H9 (cell line): ENCODE data around the gene MARCHF3. TPM values are rescaled to one million over a fixed set of nuclear protein-coding genes. Genes with fewer than 3 reads are reported as not detected.

Experiments used
- DNase-seq: peaks from one replicate; pipeline ENCODE4 v3.0.0-alpha.2; 2017
- H2AFZ ChIP-seq: one replicate; pipeline ENCODE4 v1.6.1; 2013; ENCODE audit warnings: mild to moderate bottlenecking, low read length, control low read depth, moderate library complexity
- H2AK5ac ChIP-seq: 2 replicates; pipeline ENCODE4 v1.6.1; 2013; ENCODE audit warnings: low read length, control low read depth, mixed read lengths; ENCODE audit not compliant: insufficient read length
- H2BK120ac ChIP-seq: one replicate; pipeline ENCODE4 v1.6.1; 2013; ENCODE audit warnings: low read depth, mild to moderate bottlenecking, low read length, control low read depth, inconsistent platforms; ENCODE audit not compliant: poor library complexity, severe bottlenecking
- H2BK12ac ChIP-seq: 2 replicates; pipeline ENCODE4 v1.6.1; 2013; ENCODE audit warnings: low read length, control low read depth, mixed read lengths, low read depth; ENCODE audit not compliant: insufficient read length
- H2BK15ac ChIP-seq: 2 replicates; pipeline ENCODE4 v1.6.1; 2013; ENCODE audit warnings: low read depth, low read length, control low read depth
- H2BK20ac ChIP-seq: one replicate; pipeline ENCODE4 v1.6.1; 2013; ENCODE audit warnings: low read depth, mild to moderate bottlenecking, low read length, control low read depth, inconsistent platforms; ENCODE audit not compliant: poor library complexity, severe bottlenecking
- H2BK5ac ChIP-seq: 2 replicates; pipeline ENCODE4 v1.6.1; 2013; ENCODE audit warnings: low read length, control low read depth, mixed read lengths; ENCODE audit not compliant: insufficient read length
- H3K14ac ChIP-seq: 2 replicates; pipeline ENCODE4 v1.6.1; 2013; ENCODE audit warnings: low read length, control low read depth; ENCODE audit not compliant: insufficient read depth
- H3K18ac ChIP-seq: 2 replicates; pipeline ENCODE4 v1.6.1; 2013; ENCODE audit warnings: low read depth, mild to moderate bottlenecking, mixed read lengths, low read length, control low read depth; ENCODE audit not compliant: insufficient read length
- H3K23ac ChIP-seq: 2 replicates; pipeline ENCODE4 v1.6.1; 2013; ENCODE audit warnings: low read length, control low read depth, mixed read lengths, low read depth; ENCODE audit not compliant: insufficient read length
- H3K23me2 ChIP-seq: 2 replicates; pipeline ENCODE4 v1.6.1; 2013; ENCODE audit warnings: low read depth, mild to moderate bottlenecking, mixed read lengths, low read length, control low read depth; ENCODE audit not compliant: insufficient read length, poor library complexity, severe bottlenecking
- H3K27ac ChIP-seq: 2 replicates; pipeline ENCODE4 v1.5.1; 2013; ENCODE audit warnings: low read length, control low read depth, mixed read lengths, low read depth; ENCODE audit not compliant: insufficient read length
- H3K27me3 ChIP-seq: 2 replicates; pipeline ENCODE4 v1.6.1; 2013; ENCODE audit warnings: low read length, control low read depth, inconsistent platforms; ENCODE audit not compliant: insufficient read depth
- H3K4ac ChIP-seq: 2 replicates; pipeline ENCODE4 v1.6.1; 2013; ENCODE audit warnings: low read depth, mild to moderate bottlenecking, control low read depth, inconsistent platforms, low read length, moderate library complexity
- H3K4me1 ChIP-seq: 2 replicates; pipeline ENCODE4 v1.6.1; 2013; ENCODE audit warnings: low read length, control low read depth, inconsistent platforms; ENCODE audit not compliant: insufficient read depth
- H3K4me2 ChIP-seq: 2 replicates; pipeline ENCODE4 v1.6.1; 2013; ENCODE audit warnings: low read length, control low read depth, mixed read lengths; ENCODE audit not compliant: insufficient read length, insufficient read depth
- H3K56ac ChIP-seq: 2 replicates; pipeline ENCODE4 v1.6.1; 2013; ENCODE audit warnings: low read depth, mild to moderate bottlenecking, mixed read lengths, low read length, control low read depth; ENCODE audit not compliant: insufficient read length
- H3K79me1 ChIP-seq: 2 replicates; pipeline ENCODE4 v1.6.1; 2013; ENCODE audit warnings: low read depth, mild to moderate bottlenecking, moderate library complexity, low read length, control low read depth, inconsistent platforms; ENCODE audit not compliant: insufficient read depth, poor library complexity, severe bottlenecking
- H3K79me2 ChIP-seq: 2 replicates; pipeline ENCODE4 v1.6.1; 2013; ENCODE audit warnings: low read length, control low read depth, inconsistent platforms; ENCODE audit not compliant: insufficient read depth
- H3K9ac ChIP-seq: 2 replicates; pipeline ENCODE4 v1.6.1; 2013; ENCODE audit warnings: low read length, control low read depth, mixed read lengths; ENCODE audit not compliant: insufficient read length; ENCODE audit errors: extremely low read depth
- H3K9me3 ChIP-seq: one replicate; pipeline ENCODE4 v1.6.1; 2013; ENCODE audit warnings: low read depth, low read length, inconsistent platforms; ENCODE audit not compliant: control insufficient read depth
- H3T11ph ChIP-seq: one replicate; pipeline ENCODE4 v1.6.1; 2013; ENCODE audit warnings: mild to moderate bottlenecking, low read length, control low read depth, inconsistent platforms
- H4K20me1 ChIP-seq: one replicate; pipeline ENCODE4 v1.6.1; 2013; ENCODE audit not compliant: control insufficient read depth, insufficient read length, insufficient read depth
- H4K5ac ChIP-seq: 2 replicates; pipeline ENCODE4 v1.6.1; 2013; ENCODE audit warnings: low read depth, mild to moderate bottlenecking, mixed read lengths, low read length, control low read depth; ENCODE audit not compliant: insufficient read length
- H4K8ac ChIP-seq: replicated peaks from 2 replicates; pipeline ENCODE4 v1.6.1; 2013; ENCODE audit warnings: low read length, control low read depth, mixed read lengths, low read depth; ENCODE audit not compliant: insufficient read length
- H4K91ac ChIP-seq: 2 replicates; pipeline ENCODE4 v1.6.1; 2013; ENCODE audit warnings: low read depth, mild to moderate bottlenecking, moderate library complexity, mixed read lengths, low read length, control low read depth; ENCODE audit not compliant: insufficient read length
- H3K27ac Mint-ChIP-seq, 3 experiments: 2 replicates in 2 of 3; 3 replicates in 1 of 3; pipeline ENCODE4 v1.8.0; 2020 to 2021; ENCODE audit warnings: mixed read lengths in 3 of 3, mild to moderate bottlenecking in 1 of 3, moderate library complexity in 1 of 3
- H3K27me3 Mint-ChIP-seq: 2 replicates; pipeline ENCODE4 v1.8.0; 2021; ENCODE audit warnings: low read depth, mild to moderate bottlenecking, moderate library complexity, mixed read lengths
- H3K36me3 Mint-ChIP-seq, 3 experiments: 2 replicates in 2 of 3; 3 replicates in 1 of 3; pipeline ENCODE4 v1.8.0; 2020 to 2021; ENCODE audit warnings: low read depth in 3 of 3, mixed read lengths in 3 of 3; ENCODE audit not compliant: insufficient read depth in 1 of 3
- H3K4me1 Mint-ChIP-seq, 2 experiments: 2 replicates each; pipeline ENCODE4 v1.8.0; 2020; ENCODE audit warnings: mixed read lengths in 2 of 2
- H3K4me3 Mint-ChIP-seq, 2 experiments: 2 replicates in 1 of 2; 3 replicates in 1 of 2; pipeline ENCODE4 v1.8.0; 2020 to 2021; ENCODE audit warnings: mild to moderate bottlenecking in 2 of 2, mixed read lengths in 2 of 2, moderate library complexity in 1 of 2
- H3K9me3 Mint-ChIP-seq, 2 experiments: 2 replicates in 1 of 2; 3 replicates in 1 of 2; pipeline ENCODE4 v1.8.0; 2020; ENCODE audit warnings: mild to moderate bottlenecking in 2 of 2, mixed read lengths in 2 of 2, moderate library complexity in 1 of 2
- CTCF ChIP-seq: fragments of 200-600 bp; sonication (generic); conservative IDR thresholded peaks from 3 replicates; pipeline ENCODE4 v1.8.0; 2021; ENCODE audit warnings: antibody characterized with exemption, mild to moderate bottlenecking
- WGBS: extraction: QIAGEN DNeasy Blood & Tissue Kit; methylation state at CpG from one replicate; pipeline ENCODE4 v1.1.7; 2013; ENCODE audit warnings: missing lambda C conversion rate, low lambda C conversion rate, mixed read lengths; ENCODE audit not compliant: insufficient read length; ENCODE audit errors: extremely low coverage; 5-methylcytosine and 5-hydroxymethylcytosine counted together
- total RNA-seq: library from RNA; stranded (reverse); gene quantifications from 2 replicates; pipeline ENCODE4 v1.2.1, GENCODE V29; 2021

The MARCHF3 gene
- total RNA-seq, 1 experiment from 2014 or later = 17.7 TPM

- Histone ChIP-seq H4K5ac (no peak overlapping the region), H3K27ac (no peak overlapping the region), H3K23me2 (no peaks in the 10 kb centered on the region), H3K18ac (no peak overlapping the region), H3K56ac (no peak overlapping the region), H3K9ac (no peak overlapping the region), H2BK12ac (no peak overlapping the region), H2BK5ac (no peak overlapping the region), H4K91ac (no peak overlapping the region), H3K79me2 (no peaks in the 10 kb centered on the region), H3K14ac (no peak overlapping the region), H3K4me2 (no peak overlapping the region), H2AK5ac (no peak overlapping the region), H3K4me1 (peaks cover 10% of the 10 kb centered on the region), H2BK120ac (no peak overlapping the region), H3K79me1 (no peaks in the 10 kb centered on the region), H2AFZ (no peak overlapping the region), H3K9me3 (no peaks in the 10 kb centered on the region), H3K23ac (no peak overlapping the region), H2BK20ac (no peak overlapping the region), H4K8ac (no peak overlapping the region), H4K20me1 (no peaks in the 10 kb centered on the region), H3K4ac (no peak overlapping the region), H3K27me3 (no peaks in the 10 kb centered on the region), H3T11ph (no peak overlapping the region), H2BK15ac (no peak overlapping the region)
- H3K9me3 Mint-ChIP-seq = no peaks in the 10 kb centered on the region
- no peak overlapping the region; a peak in 1 of 7 replicates for H3K27ac Mint-ChIP-seq
- no peak overlapping the region for H3K4me3 Mint-ChIP-seq
- H3K36me3 Mint-ChIP-seq = no peaks in the 10 kb centered on the region; a peak in 2 of 7 replicates
- peaks cover 32 to 40% of the 10 kb centered on the region in 2 experiments for H3K4me1 Mint-ChIP-seq
- no CpG with 5 or more reads among the region's 6 CpGs for WGBS
- H3K27me3 Mint-ChIP-seq = no peaks in the 10 kb centered on the region
- peak; percentile 42 for DNase-seq
- TF ChIP-seq CTCF = 0 out of 3 replicates have a peak, but pooled peaks have one; percentile 15
These were observed 57.2 kb downstream of the MARCHF3 start for GRCh38 chr5:126973193-126973592.
